ENCODE measurements around the gene RAMACL.

RAMACL gene

DNA sequence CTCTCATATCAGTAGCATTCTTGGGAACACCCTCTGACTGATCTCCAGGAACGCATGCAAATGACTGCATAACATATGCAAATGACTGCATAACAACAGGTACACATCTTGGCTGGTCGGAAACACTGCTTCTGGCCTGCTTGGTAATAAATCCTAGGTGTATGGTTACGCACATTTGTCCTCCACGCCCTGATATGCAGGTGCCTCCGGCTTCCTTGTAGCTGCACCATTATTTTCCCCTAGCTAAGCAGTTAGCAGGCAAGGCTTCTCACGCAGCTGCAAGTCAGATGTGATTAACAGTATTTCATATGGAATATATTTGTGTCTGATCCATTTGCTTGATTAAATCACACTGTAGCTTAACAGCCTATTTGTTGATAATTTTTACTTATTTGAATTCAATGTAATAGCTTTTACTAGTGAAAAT, 34.6 kb upstream of the RAMACL start:
- no peak overlapping the region for H3K27ac ChIP-seq
- TF ChIP-seq, protein P1, sequence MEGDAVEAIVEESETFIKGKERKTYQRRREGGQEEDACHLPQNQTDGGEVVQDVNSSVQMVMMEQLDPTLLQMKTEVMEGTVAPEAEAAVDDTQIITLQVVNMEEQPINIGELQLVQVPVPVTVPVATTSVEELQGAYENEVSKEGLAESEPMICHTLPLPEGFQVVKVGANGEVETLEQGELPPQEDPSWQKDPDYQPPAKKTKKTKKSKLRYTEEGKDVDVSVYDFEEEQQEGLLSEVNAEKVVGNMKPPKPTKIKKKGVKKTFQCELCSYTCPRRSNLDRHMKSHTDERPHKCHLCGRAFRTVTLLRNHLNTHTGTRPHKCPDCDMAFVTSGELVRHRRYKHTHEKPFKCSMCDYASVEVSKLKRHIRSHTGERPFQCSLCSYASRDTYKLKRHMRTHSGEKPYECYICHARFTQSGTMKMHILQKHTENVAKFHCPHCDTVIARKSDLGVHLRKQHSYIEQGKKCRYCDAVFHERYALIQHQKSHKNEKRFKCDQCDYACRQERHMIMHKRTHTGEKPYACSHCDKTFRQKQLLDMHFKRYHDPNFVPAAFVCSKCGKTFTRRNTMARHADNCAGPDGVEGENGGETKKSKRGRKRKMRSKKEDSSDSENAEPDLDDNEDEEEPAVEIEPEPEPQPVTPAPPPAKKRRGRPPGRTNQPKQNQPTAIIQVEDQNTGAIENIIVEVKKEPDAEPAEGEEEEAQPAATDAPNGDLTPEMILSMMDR (conservative IDR thresholded peaks at IDR 0.05) = no peak
- no peak for TF ChIP-seq ZFX (IDR thresholded peaks at IDR 0.05)

DNA sequence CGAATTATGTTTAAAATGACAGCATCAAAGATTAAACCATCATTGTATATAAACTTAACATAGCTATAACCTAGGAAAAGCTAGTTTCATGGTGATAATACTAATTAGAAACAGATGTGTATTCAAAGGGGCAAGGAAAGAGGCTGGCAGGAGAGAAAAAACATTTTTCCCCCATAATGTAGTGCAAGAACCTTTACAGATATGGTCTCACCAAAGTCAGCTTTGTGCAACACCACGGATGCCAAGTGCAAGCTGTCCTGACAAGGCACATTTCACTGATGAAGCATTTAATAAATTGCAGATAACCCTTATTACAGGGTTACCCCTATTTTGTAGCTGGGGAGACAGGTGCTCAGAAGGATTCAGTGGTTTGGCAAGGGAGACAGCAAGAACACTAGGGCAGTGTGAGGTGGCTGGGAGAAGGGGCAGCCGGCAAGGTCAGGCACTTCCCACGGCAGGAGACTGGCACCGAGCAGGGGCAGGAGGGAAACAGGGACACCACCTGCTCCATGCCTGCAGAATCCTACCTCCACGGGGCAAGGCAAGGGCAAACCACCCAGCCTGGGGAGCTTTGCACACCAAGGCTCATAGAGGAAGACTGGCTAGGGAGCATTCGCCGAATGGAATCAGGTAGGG, 34.1 kb upstream of the RAMACL start:
- no peak overlapping the region for H3K27ac ChIP-seq
- no peak for TF ChIP-seq ZFX (IDR thresholded peaks at IDR 0.05)
- TF ChIP-seq, protein P1 (conservative IDR thresholded peaks at IDR 0.05) = no peak

DNA sequence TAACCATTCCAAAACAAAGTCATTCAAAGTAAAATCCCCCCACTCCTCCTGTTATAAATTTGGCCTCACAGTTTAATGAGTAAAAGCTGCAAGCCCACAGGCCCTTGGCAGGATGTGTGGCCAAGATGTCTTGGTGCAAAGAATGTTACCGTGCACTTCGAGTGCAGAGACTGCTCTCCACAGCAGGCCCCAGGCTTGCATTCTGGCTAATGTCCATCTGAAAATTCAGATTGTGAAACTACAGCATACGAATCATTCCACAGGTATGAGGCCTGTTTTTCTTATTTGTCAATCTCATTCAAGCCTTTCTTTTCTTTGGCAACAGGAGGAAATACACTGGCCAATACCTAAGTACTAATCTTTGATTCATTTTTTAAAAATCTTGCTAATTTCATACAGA, 33.4 kb upstream of the RAMACL start:
- TF ChIP-seq ZFX (IDR thresholded peaks at IDR 0.05) = no peak
- TF ChIP-seq, protein P1 (conservative IDR thresholded peaks at IDR 0.05) = no peak
- H3K27ac ChIP-seq = no peak overlapping the region

DNA sequence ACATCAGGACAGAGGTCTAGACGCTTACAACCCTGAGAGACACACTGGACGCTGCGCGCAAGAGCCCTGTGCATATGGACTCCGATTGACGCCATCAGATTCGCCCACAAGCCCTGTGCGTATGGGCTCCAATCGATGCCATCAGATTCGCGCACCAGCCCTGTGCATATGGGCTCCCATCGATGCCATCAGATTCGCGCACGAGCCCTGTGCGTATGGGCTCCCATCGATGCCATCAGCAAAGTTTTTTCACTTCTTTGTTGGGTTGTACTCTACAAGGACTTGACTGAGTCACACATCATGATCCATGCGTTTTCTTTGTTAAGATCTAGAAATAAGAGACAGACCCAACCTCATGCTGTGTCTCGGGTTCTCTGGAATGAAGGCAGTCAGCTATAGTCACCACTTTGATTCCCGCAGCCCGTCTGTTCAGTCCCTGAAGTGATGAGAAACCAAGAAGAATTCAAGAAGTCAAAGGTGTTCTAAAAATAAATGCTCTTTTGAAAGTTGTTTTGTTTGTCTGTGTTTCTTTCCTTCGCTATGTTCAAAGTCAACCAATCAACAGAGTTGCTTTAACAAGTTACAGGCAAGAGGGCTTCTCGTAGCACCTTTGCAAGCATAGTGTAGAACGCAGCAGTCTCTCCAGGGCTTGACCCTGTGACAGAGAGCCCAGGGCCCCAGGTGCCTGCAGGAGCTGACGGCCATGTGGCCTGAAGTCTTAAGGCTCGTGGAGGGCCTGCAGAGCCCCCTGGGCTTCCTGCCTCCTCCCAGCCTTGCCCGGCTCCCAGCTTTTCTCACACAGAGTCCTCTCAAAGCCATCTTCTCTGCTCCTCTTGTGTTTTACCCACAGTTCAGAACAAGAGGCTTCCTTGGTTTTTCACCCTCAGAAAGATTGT, 32.6 kb upstream of the RAMACL start:
- H3K27ac ChIP-seq = no peak overlapping the region
- TF ChIP-seq ZFX (IDR thresholded peaks at IDR 0.05) = no peak
- TF ChIP-seq, protein P1 (conservative IDR thresholded peaks at IDR 0.05) = no peak

DNA sequence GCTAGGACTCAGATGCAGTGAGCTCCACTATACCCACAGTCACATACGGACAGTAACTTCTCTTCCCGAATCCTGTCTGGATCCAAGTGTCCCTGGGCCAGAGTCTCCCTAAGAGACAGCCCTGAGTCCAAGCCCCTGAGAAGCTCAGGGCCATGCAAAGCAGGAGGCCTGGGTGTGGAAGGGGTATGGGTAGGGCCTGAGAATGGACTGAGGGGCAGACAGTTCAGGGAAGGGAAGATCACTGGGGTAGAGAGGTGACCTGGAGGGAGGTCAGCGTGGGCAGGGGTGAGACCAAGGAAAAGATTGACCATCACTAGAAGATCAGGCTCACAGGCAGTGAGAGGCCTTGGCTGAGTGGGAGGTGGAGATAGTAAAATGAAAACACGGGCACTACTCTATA, 31.8 kb upstream of the RAMACL start:
- no peak overlapping the region for H3K27ac ChIP-seq
- TF ChIP-seq ZFX (IDR thresholded peaks at IDR 0.05) = no peak
- TF ChIP-seq, protein P1 (conservative IDR thresholded peaks at IDR 0.05) = no peak

DNA sequence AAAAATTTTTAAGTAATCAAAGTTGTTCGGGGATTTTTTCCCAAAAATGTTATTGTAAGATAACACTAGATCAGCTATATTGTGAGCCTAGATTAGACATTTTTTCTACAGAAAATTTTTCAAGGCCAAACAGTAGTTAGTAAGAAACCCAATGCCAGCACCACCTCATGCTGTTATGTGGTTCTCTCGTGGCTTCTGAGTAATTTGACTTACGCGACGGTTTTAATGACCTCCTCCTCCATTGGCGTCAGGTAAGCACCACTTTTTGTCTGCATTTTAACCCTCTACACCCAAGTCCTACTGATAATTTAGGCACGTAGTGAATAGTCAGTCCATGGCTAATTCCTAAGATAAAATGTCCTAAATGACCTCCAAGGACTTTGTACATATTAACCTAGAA, 30.9 kb upstream of the RAMACL start:
- no peak overlapping the region for H3K27ac ChIP-seq
- no peak for TF ChIP-seq ZFX (IDR thresholded peaks at IDR 0.05)
- TF ChIP-seq, protein P1 (conservative IDR thresholded peaks at IDR 0.05) = no peak

Data from C4-2B (cell line).